Measurements from ENCODE around the gene CPNE2. TPM values are rescaled to one million over a fixed set of nuclear protein-coding genes. Genes with fewer than 3 reads are reported as not detected.

CPNE2 gene
- polyA plus RNA-seq, result 2.0 TPM

GRCh38 chr16:57091975-57092785 lies at the start of gene CPNE2:
TSS of gene CPNE2 (plus strand) at chr16:57092583. CDS start at chr16:57110743, 18,160 bp downstream.
- Mint-ChIP-seq H3K4me3 (peak within 1 kb of the TSS; percentile 78 to 89 (median 84)), H3K36me3 (peaks cover 4% of the 10 kb centered on the region), H3K4me1 (peaks cover 1 to 3% (median 1%) of the 10 kb centered on the region in 3 donors), H3K27me3 (peaks cover 22% of the 10 kb centered on the region), H3K9me3 (no peaks in the 10 kb centered on the region), H3K27ac (peak within 1 kb of the TSS in 2 of 3 donors; percentile 43 to 66)

GRCh38 chr16:57043248-57043647 lies 49.1 kb upstream of the CPNE2 start:
- Mint-ChIP-seq H3K27me3 (peaks cover 5% of the 10 kb centered on the region), H3K4me1 (peaks cover 54 to 70% (median 67%) of the 10 kb centered on the region in 3 donors), H3K36me3 (peaks cover 19% of the 10 kb centered on the region), H3K27ac (peak overlapping the region; percentile 88 to 100 (median 98)), H3K4me3 (peak overlapping the region; percentile 76 to 90 (median 81)), H3K9me3 (no peaks in the 10 kb centered on the region)

GRCh38 chr16:57044931-57045693 lies 47.3 kb upstream of the CPNE2 start:
- H3K4me1 Mint-ChIP-seq, result peaks cover 43 to 65% (median 64%) of the 10 kb centered on the region in 3 donors
- peaks cover 14% of the 10 kb centered on the region for H3K36me3 Mint-ChIP-seq
- H3K4me3 Mint-ChIP-seq, result peak overlapping the region; percentile 28 to 88 (median 77)
- H3K9me3 Mint-ChIP-seq, result no peaks in the 10 kb centered on the region
- peak overlapping the region; percentile 88 to 100 (median 98) for H3K27ac Mint-ChIP-seq
- peaks cover 4% of the 10 kb centered on the region for H3K27me3 Mint-ChIP-seq

- H3K36me3 Mint-ChIP-seq, result peaks cover 11% of the 10 kb centered on the region
- peaks cover 1% of the 10 kb centered on the region for H3K27me3 Mint-ChIP-seq
- H3K4me1 Mint-ChIP-seq, result peaks cover 39 to 58% (median 58%) of the 10 kb centered on the region in 3 donors
- no peaks in the 10 kb centered on the region for H3K9me3 Mint-ChIP-seq
- H3K27ac Mint-ChIP-seq, result peak overlapping the region; percentile 88 to 100 (median 98)
- peak overlapping the region; percentile 38 to 88 (median 77) for H3K4me3 Mint-ChIP-seq
Measured at GRCh38 chr16:57045694-57046381, 46.5 kb upstream of the CPNE2 start.

- Mint-ChIP-seq H3K4me3 (peak overlapping the region in 2 of 4 donors; percentile 0 to 53), H3K27ac (peak overlapping the region; percentile 5 to 59 (median 53)), H3K9me3 (no peaks in the 10 kb centered on the region), H3K36me3 (peaks cover 7% of the 10 kb centered on the region), H3K4me1 (peaks cover 22 to 41% (median 38%) of the 10 kb centered on the region in 3 donors), H3K27me3 (no peaks in the 10 kb centered on the region)
Measured at GRCh38 chr16:57048095-57048494, 44.3 kb upstream of the CPNE2 start.

- Mint-ChIP-seq H3K4me3 (no peak overlapping the region), H3K27ac (peak overlapping the region in 1 of 3 donors; percentile 59), H3K9me3 (no peaks in the 10 kb centered on the region), H3K27me3 (no peaks in the 10 kb centered on the region), H3K36me3 (peaks cover 3% of the 10 kb centered on the region), H3K4me1 (peaks cover 17 to 33% (median 27%) of the 10 kb centered on the region in 3 donors)
Measured at GRCh38 chr16:57049678-57050077, 42.7 kb upstream of the CPNE2 start.

GRCh38 chr16:57051696-57052228 lies 40.6 kb upstream of the CPNE2 start:
- Mint-ChIP-seq H3K27me3 (no peaks in the 10 kb centered on the region), H3K4me3 (peak overlapping the region in 1 of 4 donors; percentile 52), H3K36me3 (peaks cover 2% of the 10 kb centered on the region), H3K9me3 (no peaks in the 10 kb centered on the region), H3K4me1 (peaks cover 7 to 20% (median 15%) of the 10 kb centered on the region in 3 donors), H3K27ac (peak overlapping the region in 2 of 3 donors; percentile 59 to 86)

GRCh38 chr16:57053206-57053605 lies 39.2 kb upstream of the CPNE2 start:
- Mint-ChIP-seq H3K4me3 (no peak overlapping the region), H3K4me1 (peaks cover 2 to 10% (median 6%) of the 10 kb centered on the region in 3 donors), H3K27ac (peak overlapping the region in 1 of 3 donors; percentile 51), H3K9me3 (no peaks in the 10 kb centered on the region), H3K36me3 (peaks cover 3% of the 10 kb centered on the region), H3K27me3 (no peaks in the 10 kb centered on the region)

- Mint-ChIP-seq H3K27me3 (no peaks in the 10 kb centered on the region), H3K4me1 (peaks cover 0 to 4% (median 0%) of the 10 kb centered on the region in 3 donors), H3K9me3 (no peaks in the 10 kb centered on the region), H3K4me3 (no peak overlapping the region), H3K36me3 (peaks cover 3% of the 10 kb centered on the region), H3K27ac (peak overlapping the region in 2 of 3 donors; percentile 21 to 82)
Measured at GRCh38 chr16:57054338-57054737, 38.0 kb upstream of the CPNE2 start.

- H3K9me3 Mint-ChIP-seq, result no peaks in the 10 kb centered on the region
- no peak overlapping the region for H3K4me3 Mint-ChIP-seq
- H3K27me3 Mint-ChIP-seq, result no peaks in the 10 kb centered on the region
- peaks cover 3% of the 10 kb centered on the region for H3K36me3 Mint-ChIP-seq
- peak overlapping the region in 2 of 3 donors; percentile 19 to 32 for H3K27ac Mint-ChIP-seq
- H3K4me1 Mint-ChIP-seq, result peaks cover 0 to 2% (median 0%) of the 10 kb centered on the region in 3 donors
Measured at GRCh38 chr16:57054771-57055170, 37.6 kb upstream of the CPNE2 start.

- Mint-ChIP-seq H3K4me3 (no peak overlapping the region), H3K27ac (peak overlapping the region in 2 of 3 donors; percentile 18 to 19), H3K27me3 (no peaks in the 10 kb centered on the region), H3K4me1 (peaks cover 0 to 1% (median 0%) of the 10 kb centered on the region in 3 donors), H3K36me3 (peaks cover 3% of the 10 kb centered on the region), H3K9me3 (no peaks in the 10 kb centered on the region)
Measured at GRCh38 chr16:57055671-57056070, 36.7 kb upstream of the CPNE2 start.

- no peaks in the 10 kb centered on the region for H3K27me3 Mint-ChIP-seq
- peaks cover 0 to 3% (median 1%) of the 10 kb centered on the region in 3 donors for H3K4me1 Mint-ChIP-seq
- H3K4me3 Mint-ChIP-seq, result no peak overlapping the region
- peaks cover 10% of the 10 kb centered on the region for H3K36me3 Mint-ChIP-seq
- peak overlapping the region in 2 of 3 donors; percentile 59 to 67 for H3K27ac Mint-ChIP-seq
- no peaks in the 10 kb centered on the region for H3K9me3 Mint-ChIP-seq
Measured at GRCh38 chr16:57058291-57058861, 34.0 kb upstream of the CPNE2 start.

- no peaks in the 10 kb centered on the region for H3K27me3 Mint-ChIP-seq
- peaks cover 0 to 3% (median 1%) of the 10 kb centered on the region in 3 donors for H3K4me1 Mint-ChIP-seq
- peaks cover 10% of the 10 kb centered on the region for H3K36me3 Mint-ChIP-seq
- H3K9me3 Mint-ChIP-seq, result no peaks in the 10 kb centered on the region
- H3K4me3 Mint-ChIP-seq, result no peak overlapping the region
- peak overlapping the region; percentile 26 to 69 (median 36) for H3K27ac Mint-ChIP-seq
Measured at GRCh38 chr16:57060323-57061083, 31.9 kb upstream of the CPNE2 start.
